Brain microvascular endothelial cell (primary cell): Measurements from ENCODE around the gene OLIG2.

Source experiments
- DNase-seq: peaks from one replicate; pipeline ENCODE4 v3.0.0-alpha.2; 2020
- H3K27ac ChIP-seq: fragments of 250-450 bp; sonication (Bioruptor Pico); 2 replicates; pipeline ENCODE4 v1.5.1; 2020; ENCODE audit warnings: mild to moderate bottlenecking, moderate library complexity
- H3K27me3 ChIP-seq: fragments of 250-450 bp; sonication (Bioruptor Pico); replicated peaks from 2 replicates; pipeline ENCODE4 v1.5.1; 2020; ENCODE audit warnings: mild to moderate bottlenecking
- H3K36me3 ChIP-seq: fragments of 250-450 bp; sonication (Bioruptor Pico); replicated peaks from 2 replicates; pipeline ENCODE4 v1.5.1; 2020; ENCODE audit warnings: mild to moderate bottlenecking
- H3K4me3 ChIP-seq: 2 replicates; pipeline ENCODE4 v1.5.1; 2011; ENCODE audit warnings: low read depth, mild to moderate bottlenecking, control low read depth, low read length, moderate library complexity
- in situ Hi-C: cut with HindIII; loops from 2 replicates; pipeline ENCODE4 v1.10.0; 2017; ENCODE audit warnings: low sequenced_read_pairs, low pct_ligation_motif_present
- TF ChIP-seq, protein P1 (sequence below): IDR thresholded peaks from 2 replicates; pipeline ENCODE4 v1.5.1; 2011; ENCODE audit warnings: low read depth, mild to moderate bottlenecking, moderate library complexity, low read length, control low read depth, inconsistent platforms; ENCODE audit errors: missing control alignments

OLIG2 gene

DNA sequence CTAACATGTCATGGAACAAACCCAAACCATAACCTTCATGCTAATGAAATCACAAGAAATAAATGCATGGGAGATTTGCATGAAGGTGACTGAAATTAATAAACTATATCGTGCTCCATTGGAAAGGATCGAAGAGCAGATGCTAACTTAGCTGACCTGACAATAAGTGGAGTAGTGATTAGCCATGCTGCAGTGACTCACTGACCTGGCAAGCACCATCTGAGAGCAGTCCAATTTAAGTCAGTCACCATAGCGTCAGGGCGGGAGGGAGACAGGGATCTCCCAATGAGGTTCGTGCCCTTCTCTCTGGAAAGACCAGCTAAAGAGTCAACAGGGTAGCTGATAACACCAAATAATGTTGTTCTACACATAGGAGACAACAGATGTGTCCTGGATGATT lies 21.5 kb downstream of the OLIG2 start:
- TF ChIP-seq, protein P1, sequence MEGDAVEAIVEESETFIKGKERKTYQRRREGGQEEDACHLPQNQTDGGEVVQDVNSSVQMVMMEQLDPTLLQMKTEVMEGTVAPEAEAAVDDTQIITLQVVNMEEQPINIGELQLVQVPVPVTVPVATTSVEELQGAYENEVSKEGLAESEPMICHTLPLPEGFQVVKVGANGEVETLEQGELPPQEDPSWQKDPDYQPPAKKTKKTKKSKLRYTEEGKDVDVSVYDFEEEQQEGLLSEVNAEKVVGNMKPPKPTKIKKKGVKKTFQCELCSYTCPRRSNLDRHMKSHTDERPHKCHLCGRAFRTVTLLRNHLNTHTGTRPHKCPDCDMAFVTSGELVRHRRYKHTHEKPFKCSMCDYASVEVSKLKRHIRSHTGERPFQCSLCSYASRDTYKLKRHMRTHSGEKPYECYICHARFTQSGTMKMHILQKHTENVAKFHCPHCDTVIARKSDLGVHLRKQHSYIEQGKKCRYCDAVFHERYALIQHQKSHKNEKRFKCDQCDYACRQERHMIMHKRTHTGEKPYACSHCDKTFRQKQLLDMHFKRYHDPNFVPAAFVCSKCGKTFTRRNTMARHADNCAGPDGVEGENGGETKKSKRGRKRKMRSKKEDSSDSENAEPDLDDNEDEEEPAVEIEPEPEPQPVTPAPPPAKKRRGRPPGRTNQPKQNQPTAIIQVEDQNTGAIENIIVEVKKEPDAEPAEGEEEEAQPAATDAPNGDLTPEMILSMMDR, result no peak
- Histone ChIP-seq H3K27ac (no peak overlapping the region), H3K4me3 (no peak overlapping the region), H3K27me3 (peaks cover 16% of the 10 kb centered on the region), H3K36me3 (no peaks in the 10 kb centered on the region)
- in situ Hi-C loops, result no loop called here
- DNase-seq, result no peak

DNA sequence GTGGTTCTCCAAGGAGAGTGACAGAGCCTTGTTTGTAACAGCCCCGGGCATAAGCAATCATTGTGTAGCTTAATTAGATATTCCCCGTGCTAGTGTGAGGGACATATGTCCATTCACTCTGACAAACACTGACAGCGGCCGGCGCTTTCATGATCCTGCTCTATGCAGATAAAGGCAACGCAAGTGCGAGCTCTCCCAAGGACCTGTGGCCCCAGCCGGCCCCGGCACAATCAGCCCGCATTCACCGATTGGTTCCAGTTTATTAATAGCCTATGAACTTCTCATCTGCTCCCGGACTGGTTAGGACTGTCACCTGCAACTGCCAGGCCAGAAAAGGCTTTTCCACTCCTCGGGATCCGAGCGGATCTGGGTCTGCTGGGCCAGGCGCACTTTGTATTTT lies 26.2 kb downstream of the OLIG2 start:
- no peak for DNase-seq
- TF ChIP-seq, protein P1, result no peak
- in situ Hi-C loops, result no loop called here
- Histone ChIP-seq H3K4me3 (no peak overlapping the region), H3K27ac (no peak overlapping the region), H3K36me3 (no peaks in the 10 kb centered on the region), H3K27me3 (peaks cover 17% of the 10 kb centered on the region)

DNA sequence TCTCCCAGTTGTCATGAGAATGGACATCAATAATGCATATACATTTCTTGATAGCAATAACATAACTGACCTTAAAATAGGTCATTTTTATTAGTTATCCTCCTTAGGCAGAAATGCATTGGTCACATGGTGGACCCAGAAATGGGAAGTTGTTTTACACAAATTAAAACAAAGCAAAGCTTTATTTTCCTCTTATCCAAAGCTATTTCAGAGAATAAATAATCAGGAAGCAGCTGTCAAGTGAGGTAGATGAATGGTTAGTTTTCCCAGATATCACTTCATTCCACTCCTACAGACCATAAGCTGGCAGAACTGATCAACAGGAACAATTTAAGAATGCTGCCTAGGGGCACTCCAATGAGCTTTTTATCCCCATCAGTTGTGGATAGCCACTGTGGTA lies 28.2 kb downstream of the OLIG2 start:
- in situ Hi-C loops, result no loop called here
- TF ChIP-seq, protein P1, result no peak
- H3K4me3 ChIP-seq, result no peak overlapping the region
- DNase-seq, result no peak
- H3K27me3 ChIP-seq, result peaks cover 3% of the 10 kb centered on the region
- no peaks in the 10 kb centered on the region for H3K36me3 ChIP-seq
- H3K27ac ChIP-seq, result no peak overlapping the region

DNA sequence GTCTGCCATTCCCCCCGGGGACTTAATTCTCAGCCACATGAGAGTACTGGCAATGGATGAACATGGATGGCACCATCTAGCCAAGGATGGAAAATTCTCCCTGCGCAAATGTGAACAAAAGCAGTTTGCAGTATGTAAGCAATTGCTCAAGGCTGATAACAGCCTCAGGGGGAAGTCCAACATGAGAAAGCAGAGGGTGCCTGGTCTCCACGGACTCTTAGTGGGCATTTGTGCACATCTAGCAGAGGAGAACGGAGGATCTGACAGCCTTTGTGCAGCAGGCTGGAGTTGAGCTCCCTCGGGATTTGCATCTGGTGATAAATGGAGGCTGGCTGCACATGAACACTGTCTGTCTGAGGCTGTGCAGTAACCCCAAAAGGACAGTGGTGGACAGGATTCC lies 30.3 kb downstream of the OLIG2 start:
- TF ChIP-seq, protein P1, result no peak
- Histone ChIP-seq H3K36me3 (no peaks in the 10 kb centered on the region), H3K27ac (no peak overlapping the region), H3K4me3 (no peak overlapping the region), H3K27me3 (peaks cover 16% of the 10 kb centered on the region)
- DNase-seq, result no peak
- in situ Hi-C loops, result no loop called here

DNA sequence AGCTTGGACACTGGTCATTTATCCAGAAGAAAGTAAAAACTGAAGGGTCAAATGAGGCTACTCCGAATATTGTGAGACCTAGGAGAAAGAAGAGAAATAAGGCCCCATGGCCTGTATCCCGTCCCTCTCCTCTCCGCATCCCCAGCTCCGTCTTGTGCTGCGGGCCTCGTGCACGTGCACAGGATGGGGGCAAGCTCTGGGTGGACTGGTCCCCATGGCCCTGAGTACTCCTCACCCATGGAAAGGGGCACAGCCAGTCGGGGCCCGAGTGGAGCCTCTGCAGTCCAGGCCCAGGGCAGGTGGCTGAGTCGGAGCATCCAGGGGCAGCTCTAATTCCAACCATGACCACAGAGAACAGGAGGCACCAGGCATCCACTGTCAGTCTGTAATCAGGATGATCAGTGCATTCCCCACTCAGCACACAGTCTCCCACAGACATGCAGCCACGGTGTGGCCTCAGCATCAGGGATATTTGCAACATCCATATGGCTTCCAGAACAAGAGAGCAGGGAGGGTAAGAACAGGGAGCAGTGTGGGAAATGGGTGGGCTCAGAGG lies 31.7 kb downstream of the OLIG2 start:
- in situ Hi-C loops, result no loop called here
- DNase-seq, result no peak
- Histone ChIP-seq H3K36me3 (no peaks in the 10 kb centered on the region), H3K27ac (no peak overlapping the region), H3K27me3 (peaks cover 22% of the 10 kb centered on the region), H3K4me3 (no peak overlapping the region)
- TF ChIP-seq, protein P1, result no peak

DNA sequence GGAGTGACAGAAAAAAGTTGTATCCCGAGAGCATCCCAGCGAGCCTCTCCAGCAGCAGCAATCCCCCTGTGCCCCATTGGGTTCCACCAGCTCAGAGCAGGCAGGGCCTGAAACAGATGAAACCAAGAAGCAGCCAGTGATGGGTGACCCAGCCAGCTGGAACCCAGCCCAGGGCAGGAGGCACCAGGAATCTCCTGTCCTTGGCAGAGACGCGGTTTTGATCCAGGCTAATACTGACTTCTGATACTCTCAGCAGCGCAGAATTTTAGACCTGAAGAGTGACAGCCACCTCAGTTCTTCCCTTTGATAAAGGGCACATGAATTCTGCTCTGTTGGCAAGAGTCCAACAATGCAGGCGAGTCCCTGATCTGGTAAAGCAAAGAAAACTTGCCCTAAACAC lies 32.8 kb downstream of the OLIG2 start:
- TF ChIP-seq, protein P1, result no peak
- DNase-seq, result no peak
- Histone ChIP-seq H3K27me3 (peaks cover 28% of the 10 kb centered on the region), H3K4me3 (no peak overlapping the region), H3K27ac (no peak overlapping the region), H3K36me3 (no peaks in the 10 kb centered on the region)
- in situ Hi-C loops, result no loop called here
